ENCODE data around the gene HCN3.

GRCh38 chr1:155300024-155300423 lies 22.8 kb downstream of the HCN3 start:
- TF ChIP-seq, protein P1, sequence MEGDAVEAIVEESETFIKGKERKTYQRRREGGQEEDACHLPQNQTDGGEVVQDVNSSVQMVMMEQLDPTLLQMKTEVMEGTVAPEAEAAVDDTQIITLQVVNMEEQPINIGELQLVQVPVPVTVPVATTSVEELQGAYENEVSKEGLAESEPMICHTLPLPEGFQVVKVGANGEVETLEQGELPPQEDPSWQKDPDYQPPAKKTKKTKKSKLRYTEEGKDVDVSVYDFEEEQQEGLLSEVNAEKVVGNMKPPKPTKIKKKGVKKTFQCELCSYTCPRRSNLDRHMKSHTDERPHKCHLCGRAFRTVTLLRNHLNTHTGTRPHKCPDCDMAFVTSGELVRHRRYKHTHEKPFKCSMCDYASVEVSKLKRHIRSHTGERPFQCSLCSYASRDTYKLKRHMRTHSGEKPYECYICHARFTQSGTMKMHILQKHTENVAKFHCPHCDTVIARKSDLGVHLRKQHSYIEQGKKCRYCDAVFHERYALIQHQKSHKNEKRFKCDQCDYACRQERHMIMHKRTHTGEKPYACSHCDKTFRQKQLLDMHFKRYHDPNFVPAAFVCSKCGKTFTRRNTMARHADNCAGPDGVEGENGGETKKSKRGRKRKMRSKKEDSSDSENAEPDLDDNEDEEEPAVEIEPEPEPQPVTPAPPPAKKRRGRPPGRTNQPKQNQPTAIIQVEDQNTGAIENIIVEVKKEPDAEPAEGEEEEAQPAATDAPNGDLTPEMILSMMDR (IDR thresholded peaks at IDR 0.05), result no peak
- TF ChIP-seq ZNF423 (CRISPR knock-in tag; IDR thresholded peaks at IDR 0.05) (no peak), TEAD1 (CRISPR knock-in tag; IDR thresholded peaks at IDR 0.05) (no peak), TEAD4 (CRISPR knock-in tag; IDR thresholded peaks at IDR 0.05) (no peak), CREM (CRISPR knock-in tag; IDR thresholded peaks at IDR 0.05) (no peak), FOXK1 (CRISPR knock-in tag; IDR thresholded peaks at IDR 0.05) (no peak)
